ENCODE data around the gene GIMD1.

DNA sequence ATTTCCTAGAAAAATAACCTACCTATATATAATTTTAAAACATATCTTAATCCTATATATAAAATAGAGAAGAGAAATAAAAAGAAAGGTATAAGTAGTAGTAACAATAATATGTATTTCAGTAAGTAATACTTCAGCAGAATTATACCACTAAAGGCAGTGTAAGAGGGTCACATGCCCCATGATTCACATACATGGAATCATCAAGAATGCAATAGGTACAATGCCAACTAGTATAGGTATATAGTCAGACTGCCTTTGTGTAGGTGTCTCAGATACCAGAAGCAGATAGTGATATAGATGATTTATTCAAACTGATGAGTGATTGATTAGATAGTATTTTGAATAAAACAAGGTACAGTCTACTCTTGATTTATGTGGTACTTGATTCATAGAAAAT lies 42.8 kb downstream of the GIMD1 start:
- no peak for TF ChIP-seq CTCF (conservative IDR thresholded peaks at IDR 0.05 in 1 of 2, IDR thresholded peaks at IDR 0.05 in 1 of 2; ENCODE audit: extremely low read depth in 1 of 2, insufficient read depth in 1 of 2, low read depth in 1 of 2, low read length in 2 of 2)
- no peak for TF ChIP-seq EZH2 (IDR thresholded peaks at IDR 0.05; ENCODE audit: borderline replicate concordance, low read length)

All from mammary epithelial cell (primary cell).